Epithelial cell of proximal tubule (primary cell): ENCODE data around the gene ARL15. TPM values are rescaled to one million over a fixed set of nuclear protein-coding genes. Genes with fewer than 3 reads are reported as not detected.

ENCODE experiments used
- DNase-seq: peaks from one replicate; pipeline ENCODE4 v3.0.0-alpha.2; 2011; ENCODE audit warnings: low read depth
- H3K4me3 ChIP-seq: 2 replicates; pipeline ENCODE4 v1.5.1; 2011; ENCODE audit warnings: low read depth, mild to moderate bottlenecking, low read length
- total RNA-seq: library from RNA; depleted of rRNA; stranded (reverse); fragments of >200 nt; gene quantifications from 2 replicates; pipeline ENCODE4 v1.2.3, GENCODE V29; 2015
- TF ChIP-seq, protein P1 (sequence below): conservative IDR thresholded peaks from 2 replicates; pipeline ENCODE4 v1.5.1; 2012; ENCODE audit warnings: low read depth, mild to moderate bottlenecking, low read length

The ARL15 gene
- total RNA-seq, 1 donor from 2014 or later = 1.9 TPM

DNA sequence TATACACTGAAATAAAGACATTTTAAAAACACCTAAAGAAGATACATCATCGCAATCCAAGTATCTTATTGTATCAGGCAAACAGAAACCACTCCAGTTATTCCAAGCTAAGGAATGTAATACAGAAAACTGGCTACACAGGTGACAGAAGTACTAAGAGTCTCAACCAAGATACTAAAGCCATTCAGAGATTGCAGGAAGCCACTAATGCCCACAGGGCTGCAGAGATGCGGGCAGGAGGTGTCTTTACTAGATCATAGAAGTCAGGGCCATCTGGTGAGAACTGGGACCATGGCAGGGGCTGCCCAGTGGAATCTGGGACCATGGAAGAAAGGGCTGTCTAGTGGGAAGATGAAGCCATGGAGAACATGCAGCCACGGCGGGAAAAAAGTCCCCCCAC, 384.3 kb downstream of the ARL15 start:
- TF ChIP-seq, protein P1, sequence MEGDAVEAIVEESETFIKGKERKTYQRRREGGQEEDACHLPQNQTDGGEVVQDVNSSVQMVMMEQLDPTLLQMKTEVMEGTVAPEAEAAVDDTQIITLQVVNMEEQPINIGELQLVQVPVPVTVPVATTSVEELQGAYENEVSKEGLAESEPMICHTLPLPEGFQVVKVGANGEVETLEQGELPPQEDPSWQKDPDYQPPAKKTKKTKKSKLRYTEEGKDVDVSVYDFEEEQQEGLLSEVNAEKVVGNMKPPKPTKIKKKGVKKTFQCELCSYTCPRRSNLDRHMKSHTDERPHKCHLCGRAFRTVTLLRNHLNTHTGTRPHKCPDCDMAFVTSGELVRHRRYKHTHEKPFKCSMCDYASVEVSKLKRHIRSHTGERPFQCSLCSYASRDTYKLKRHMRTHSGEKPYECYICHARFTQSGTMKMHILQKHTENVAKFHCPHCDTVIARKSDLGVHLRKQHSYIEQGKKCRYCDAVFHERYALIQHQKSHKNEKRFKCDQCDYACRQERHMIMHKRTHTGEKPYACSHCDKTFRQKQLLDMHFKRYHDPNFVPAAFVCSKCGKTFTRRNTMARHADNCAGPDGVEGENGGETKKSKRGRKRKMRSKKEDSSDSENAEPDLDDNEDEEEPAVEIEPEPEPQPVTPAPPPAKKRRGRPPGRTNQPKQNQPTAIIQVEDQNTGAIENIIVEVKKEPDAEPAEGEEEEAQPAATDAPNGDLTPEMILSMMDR = no peak
- no peak for DNase-seq

DNA sequence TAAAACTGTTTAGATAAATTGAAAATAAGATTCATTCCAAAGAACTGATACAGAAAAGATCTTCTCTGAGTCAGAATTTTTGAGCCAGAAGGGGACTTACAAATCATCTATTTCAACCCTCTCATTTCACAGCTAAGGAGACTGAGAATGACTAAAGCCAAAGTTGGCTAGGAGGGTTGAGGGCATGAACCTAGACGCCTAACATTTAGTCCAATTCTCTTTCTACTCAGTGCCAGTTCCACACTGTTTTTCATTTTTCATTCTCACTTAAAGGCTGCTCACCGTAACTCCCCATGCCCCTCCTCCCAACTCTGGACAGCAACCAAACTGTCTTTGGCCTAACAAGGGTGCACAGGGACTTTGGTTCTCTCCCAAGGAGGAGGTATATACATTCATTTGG, 386.0 kb downstream of the ARL15 start:
- TF ChIP-seq, protein P1 = no peak
- no peak for DNase-seq
- H3K4me3 ChIP-seq = no peak overlapping the region

More for the DNA sequence above, 384.3 kb downstream of the ARL15 start:
- H3K4me3 ChIP-seq = no peak overlapping the region

DNA sequence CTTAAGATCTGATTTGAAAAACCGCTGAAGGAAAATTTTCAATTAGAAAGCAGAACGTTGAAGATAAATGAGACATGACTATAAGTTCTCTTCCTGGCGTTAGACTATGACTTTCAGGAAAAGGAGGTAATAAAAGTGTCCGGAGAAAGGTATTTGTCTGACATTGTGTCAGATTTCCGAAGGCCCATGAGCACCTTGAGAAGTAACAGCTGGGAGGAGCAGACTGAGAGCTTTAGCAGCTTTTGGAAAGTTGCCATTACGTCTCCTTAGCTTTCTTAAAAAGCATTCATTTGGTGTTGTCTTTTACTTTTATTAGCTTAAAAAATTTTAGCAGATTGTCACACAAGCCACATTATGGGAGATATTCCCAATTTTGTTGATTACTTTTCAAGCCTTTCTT, 386.4 kb downstream of the ARL15 start:
- no peak overlapping the region for H3K4me3 ChIP-seq
- no peak for DNase-seq
- TF ChIP-seq, protein P1 = no peak

DNA sequence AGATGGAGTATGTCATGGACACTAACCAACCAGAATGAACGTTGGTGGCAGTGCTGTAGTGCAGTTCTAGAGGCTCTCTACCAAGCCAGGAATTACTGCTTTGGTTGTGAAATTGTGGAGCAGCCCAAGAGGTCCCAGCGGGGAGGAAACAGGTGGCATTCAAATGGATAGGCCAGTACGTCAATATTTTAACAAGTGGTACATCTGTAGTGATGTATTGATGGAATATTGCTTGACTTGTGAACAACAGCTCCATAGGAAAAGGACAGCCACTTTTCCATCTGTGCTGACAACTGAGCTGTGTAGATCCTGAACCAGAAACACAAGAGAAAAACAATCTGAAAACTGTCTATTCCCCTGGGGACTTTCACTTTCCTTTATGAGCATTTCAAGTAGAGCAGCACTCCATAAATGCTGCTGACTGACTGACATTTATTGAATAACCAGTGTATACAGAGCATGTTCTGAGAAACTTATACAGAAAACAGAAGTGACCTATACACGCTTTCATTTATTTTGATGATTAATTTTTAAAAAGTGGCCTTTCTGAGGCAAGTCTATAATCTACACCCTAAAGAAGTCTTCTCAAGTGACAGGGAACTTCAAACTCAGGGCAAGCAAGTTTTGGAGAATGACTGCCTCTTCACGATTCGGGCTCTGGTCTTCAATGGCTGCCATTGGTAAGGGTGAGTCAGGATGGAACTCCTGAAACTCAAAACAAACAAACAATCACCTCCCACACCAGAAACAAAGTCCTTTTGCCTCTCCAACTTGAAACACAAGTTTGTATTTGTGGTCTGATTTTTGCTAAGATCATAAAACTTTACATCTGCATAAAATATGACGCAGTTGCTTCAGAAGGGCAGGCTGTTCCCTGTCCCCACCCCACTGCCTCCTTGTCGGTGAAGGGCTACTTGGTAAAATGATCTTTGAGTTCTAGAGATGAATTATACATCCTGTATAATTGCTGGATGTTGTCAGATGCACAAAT, 387.6 kb downstream of the ARL15 start:
- no peak for DNase-seq

DNA sequence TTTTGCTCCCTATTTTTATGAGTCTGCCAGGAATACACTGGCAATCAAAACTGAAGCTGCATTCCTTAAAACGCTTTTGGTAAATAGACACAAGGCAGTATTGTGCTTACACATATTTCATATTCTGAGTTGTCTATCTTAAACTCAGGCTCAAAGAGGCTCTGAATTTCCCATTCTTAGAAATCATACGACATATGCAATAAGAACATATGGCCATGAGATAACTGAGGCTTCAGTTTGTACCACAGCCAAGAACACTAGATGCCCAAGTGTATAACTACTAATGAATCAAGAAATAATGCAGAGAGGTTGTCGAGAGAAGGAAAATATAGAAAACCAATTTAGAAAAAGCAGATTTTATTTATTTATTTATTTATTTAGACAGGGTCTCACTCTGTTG, 392.5 kb downstream of the ARL15 start:
- H3K4me3 ChIP-seq = no peak overlapping the region
- TF ChIP-seq, protein P1 = no peak
- DNase-seq = no peak

More for the DNA sequence above, 387.6 kb downstream of the ARL15 start:
- H3K4me3 ChIP-seq = no peak overlapping the region
- TF ChIP-seq, protein P1 = no peak

DNA sequence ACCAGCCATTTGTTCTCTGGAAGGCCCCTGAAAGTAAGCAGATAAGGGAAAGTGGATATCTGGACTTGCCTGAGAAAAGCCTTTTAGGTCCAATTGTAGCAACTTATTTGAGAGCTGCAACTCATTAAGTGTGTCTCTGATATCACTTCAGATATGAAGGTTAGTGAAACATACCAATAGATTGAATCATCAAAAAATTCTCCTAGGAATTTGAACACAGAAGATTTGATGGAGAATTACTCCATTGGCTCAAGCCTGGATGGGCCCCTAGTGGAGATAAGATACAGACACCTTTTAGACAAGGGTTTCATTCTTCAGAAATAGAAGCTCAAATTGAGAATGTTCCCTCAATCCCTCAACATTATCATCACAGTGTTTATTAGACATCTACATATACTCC, 393.3 kb downstream of the ARL15 start:
- no peak for DNase-seq
- no peak overlapping the region for H3K4me3 ChIP-seq
- TF ChIP-seq, protein P1 = peak; percentile 39
